SK-N-MC (cell line): ENCODE measurements around the gene ALDH1L2.

Experiments
- EZH2 ChIP-seq: fragments of 200-600 bp; sonication (generic); IDR thresholded peaks from one replicate; pipeline ENCODE4 v1.6.1; 2017; ENCODE audit warnings: antibody characterized with exemption
- FOXP2 ChIP-seq: optimal IDR thresholded peaks from 2 replicates; pipeline ENCODE3; 2011; ENCODE audit warnings: mild to moderate bottlenecking, moderate library complexity; ENCODE audit not compliant: insufficient read depth; ENCODE audit errors: extremely low read length, control extremely low read depth
- POLR2AphosphoS5 ChIP-seq: IDR thresholded peaks from 2 replicates; pipeline ENCODE4 v1.6.1; 2012; ENCODE audit warnings: mild to moderate bottlenecking, low read depth, low read length, borderline replicate concordance

GRCh38 chr12:105100998-105101397 is 16.7 kb upstream of the ALDH1L2 start:
- TF ChIP-seq EZH2 (no peak), POLR2AphosphoS5 (no peak), FOXP2 (no peak)
